ENCODE results near the gene HIPK1.

GRCh38 chr1:113938192-113938591, 9.1 kb downstream of the HIPK1 start:
- no peak for TF ChIP-seq HDAC6 (IDR thresholded peaks at IDR 0.05; ENCODE audit: unreplicated experiment)
- no peak for TF ChIP-seq POLR2A (IDR thresholded peaks at IDR 0.05; ENCODE audit: low read depth, low read length)
- TF ChIP-seq ZBTB33 (IDR thresholded peaks at IDR 0.05), result no peak
- TF ChIP-seq FOXM1 (IDR thresholded peaks at IDR 0.05; ENCODE audit: low read depth, low read length), result no peak
- TF ChIP-seq DPF2 (IDR thresholded peaks at IDR 0.05), result no peak
- no peak for TF ChIP-seq TARDBP (IDR thresholded peaks at IDR 0.05; ENCODE audit: borderline replicate concordance)

Data from GM12878 (cell line).